Psoas muscle (tissue), 8 donors: ENCODE results near the gene CDKL2. TPM values are rescaled to one million over a fixed set of nuclear protein-coding genes. Genes with fewer than 3 reads are reported as not detected.

Experiments
- ATAC-seq, 4 donors: fragments of 200-7000 bp; cut with Tn5 transposase; one replicate each; pipeline ENCODE4 v1.9.1; 2020; ENCODE audit warnings: moderate library complexity in 3 of 4, mild to moderate bottlenecking in 2 of 4
- DNase-seq, 2 donors: peaks; one replicate each; pipeline ENCODE4 v3.0.0-alpha.2; 2020
- H3K27ac ChIP-seq: fragments of 200-600 bp; one replicate; pipeline ENCODE4 v1.8.0; 2022
- H3K27me3 ChIP-seq, 3 donors: fragments of 200-600 bp in 1 of 3; one replicate each; pipeline versions ENCODE4 v1.6.1 to v1.8.0; 2013 to 2022; ENCODE audit warnings: low read length in 2 of 3, mild to moderate bottlenecking in 2 of 3, moderate library complexity in 1 of 3; ENCODE audit not compliant: insufficient read depth in 3 of 3
- H3K36me3 ChIP-seq, 2 donors: fragments of 200-600 bp in 1 of 2; one replicate each; pipeline versions ENCODE4 v1.6.1 to v1.8.0; 2013 to 2022; ENCODE audit warnings: low read depth in 1 of 2, mild to moderate bottlenecking in 1 of 2, moderate library complexity in 1 of 2; ENCODE audit not compliant: insufficient read depth in 1 of 2
- H3K4me1 ChIP-seq: fragments of 200-600 bp; one replicate; pipeline ENCODE4 v1.8.0; 2022
- H3K4me3 ChIP-seq: fragments of 200-600 bp; one replicate; pipeline ENCODE4 v1.8.0; 2022; ENCODE audit warnings: mild to moderate bottlenecking
- H3K9me3 ChIP-seq: fragments of 200-600 bp; one replicate; pipeline ENCODE4 v1.8.0; 2022
- WGBS, 3 donors: extraction: QIAGEN DNeasy Blood & Tissue Kit; methylation state at CpG; one replicate each; pipeline versions ENCODE4 v1.1.6 to v1.1.7; 2013; 5-methylcytosine and 5-hydroxymethylcytosine counted together
- intact Hi-C, 2 donors: fragments of 100-400 bp; cut with DNase I; formaldehyde crosslinking; loops; one replicate each; pipeline versions ENCODE4 v1.11.0 to v1.14.2; 2022
- polyA plus RNA-seq, 3 donors: library from polyadenylated mRNA; stranded (reverse); fragments of 200-250 nt; gene quantifications; one replicate each; pipeline ENCODE4 v1.2.3, GENCODE V29; 2013
- total RNA-seq, 4 donors: library from RNA; stranded (reverse); fragmentation: NEBNext Ultra II Directional in 2 of 4; extraction: Animal tissue kit (Norgen Biotek cat#: 25700) in 2 of 4; gene quantifications; one replicate each; pipeline versions ENCODE4 v1.2.1 to v1.2.4, GENCODE V29; 2021 to 2023
- TF ChIP-seq, protein P1 (sequence below): fragments of 200-600 bp; IDR thresholded peaks from one replicate; pipeline ENCODE4 v1.8.0; 2022; ENCODE audit warnings: antibody characterized with exemption
- donor health status: healthy with polysubstance abuse.
- donor health status: DM: no; HTN: no; CAD: no; lungs with moderate emphysema.
- donor health status: Bipolar disorder and iron deficiency.
- donor health status: healthy.
- donor health status: DM: yes; HTN: yes; CAD: no.
- donor health status: DM: no; HTN: no; CAD: no.
- donor health status: DM: no; HTN: no; CAD: no.
- donor health status: DM: yes; HTN: yes; CAD: no.

Gene CDKL2
- total and polyA plus RNA-seq, 7 donors: 0.30 to 0.40 TPM; not detected in 5

DNA sequence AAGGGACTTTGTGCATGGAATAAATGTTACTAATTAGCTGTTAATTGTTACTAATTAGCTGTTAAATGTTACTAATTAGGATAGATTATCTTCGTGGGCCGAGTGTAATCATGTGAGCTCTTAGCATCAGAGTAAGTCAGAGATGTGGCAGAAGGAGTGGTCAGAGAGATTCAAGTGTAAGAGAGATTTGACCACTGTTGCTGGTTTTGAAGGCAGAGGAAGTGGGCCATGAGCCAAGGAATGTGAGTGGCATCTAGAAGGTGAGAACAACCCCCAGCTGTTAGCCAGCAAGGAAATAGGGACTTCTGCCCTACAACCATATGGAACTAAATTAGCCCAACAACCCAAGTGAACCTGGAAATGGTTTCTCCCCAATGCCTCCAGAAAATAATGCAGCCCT lies 46.3 kb downstream of the CDKL2 start:
- H3K4me1 ChIP-seq: no peaks in the 10 kb centered on the region
- no peaks in the 10 kb centered on the region for H3K27me3 ChIP-seq
- no peaks in the 10 kb centered on the region for H3K36me3 ChIP-seq
- H3K4me3 ChIP-seq: no peak overlapping the region
- intact Hi-C loops: no loop called here
- DNase-seq: no peak
- no peaks in the 10 kb centered on the region for H3K9me3 ChIP-seq
- no peak overlapping the region for H3K27ac ChIP-seq
- WGBS, 3 donors: 76 to 82% (median 76%) methylated on average over 2 of the region's 2 CpGs
- TF ChIP-seq, protein P1, sequence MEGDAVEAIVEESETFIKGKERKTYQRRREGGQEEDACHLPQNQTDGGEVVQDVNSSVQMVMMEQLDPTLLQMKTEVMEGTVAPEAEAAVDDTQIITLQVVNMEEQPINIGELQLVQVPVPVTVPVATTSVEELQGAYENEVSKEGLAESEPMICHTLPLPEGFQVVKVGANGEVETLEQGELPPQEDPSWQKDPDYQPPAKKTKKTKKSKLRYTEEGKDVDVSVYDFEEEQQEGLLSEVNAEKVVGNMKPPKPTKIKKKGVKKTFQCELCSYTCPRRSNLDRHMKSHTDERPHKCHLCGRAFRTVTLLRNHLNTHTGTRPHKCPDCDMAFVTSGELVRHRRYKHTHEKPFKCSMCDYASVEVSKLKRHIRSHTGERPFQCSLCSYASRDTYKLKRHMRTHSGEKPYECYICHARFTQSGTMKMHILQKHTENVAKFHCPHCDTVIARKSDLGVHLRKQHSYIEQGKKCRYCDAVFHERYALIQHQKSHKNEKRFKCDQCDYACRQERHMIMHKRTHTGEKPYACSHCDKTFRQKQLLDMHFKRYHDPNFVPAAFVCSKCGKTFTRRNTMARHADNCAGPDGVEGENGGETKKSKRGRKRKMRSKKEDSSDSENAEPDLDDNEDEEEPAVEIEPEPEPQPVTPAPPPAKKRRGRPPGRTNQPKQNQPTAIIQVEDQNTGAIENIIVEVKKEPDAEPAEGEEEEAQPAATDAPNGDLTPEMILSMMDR: no peak
- no peak for ATAC-seq

DNA sequence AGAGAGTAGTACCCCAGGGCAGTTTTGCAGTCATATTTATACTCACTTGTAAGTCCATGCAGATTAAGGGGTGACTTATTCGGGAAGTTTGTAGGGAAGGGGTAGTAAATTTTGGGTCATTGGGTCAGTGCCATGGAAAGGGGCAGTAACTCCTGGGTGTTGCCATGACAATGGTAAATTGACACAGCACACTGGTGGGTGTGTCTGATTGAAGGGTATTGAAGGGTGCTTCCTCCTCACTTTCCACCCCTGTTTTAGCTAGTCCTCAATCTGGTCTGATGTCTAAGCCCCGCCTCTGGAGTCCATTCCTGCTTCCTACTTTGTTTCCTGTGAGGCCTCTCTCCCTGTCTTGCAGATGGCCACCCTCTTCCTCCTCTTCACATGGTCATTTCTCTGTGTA lies 62.6 kb downstream of the CDKL2 start:
- ATAC-seq: no peak
- TF ChIP-seq, protein P1: no peak
- H3K27ac ChIP-seq: no peak overlapping the region
- intact Hi-C loops: no loop called here
- 88 to 100% (median 90%) methylated on average over 2 of the region's 2 CpGs for WGBS, 3 donors
- H3K36me3 ChIP-seq: no peaks in the 10 kb centered on the region
- H3K4me1 ChIP-seq: no peaks in the 10 kb centered on the region
- no peak for DNase-seq
- H3K9me3 ChIP-seq: no peaks in the 10 kb centered on the region
- no peak overlapping the region for H3K4me3 ChIP-seq
- H3K27me3 ChIP-seq: no peaks in the 10 kb centered on the region

DNA sequence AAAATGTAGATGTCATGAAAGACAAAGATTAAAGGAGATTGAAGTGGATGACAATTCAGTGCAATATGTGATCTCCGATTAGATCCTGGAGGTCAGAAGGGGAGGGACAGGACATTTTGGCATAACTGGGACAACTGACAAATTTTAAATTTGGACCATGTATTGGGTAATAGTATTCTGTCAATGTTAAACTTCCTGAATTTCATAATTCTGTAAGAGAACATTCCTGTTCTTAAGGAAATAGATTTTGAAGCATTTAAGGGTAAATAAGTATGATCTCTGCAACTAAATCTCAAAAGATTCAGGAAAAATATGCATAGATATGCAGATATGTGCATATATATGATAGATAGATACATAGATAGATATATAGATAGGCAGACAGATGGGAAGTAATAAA lies 63.4 kb downstream of the CDKL2 start:
- Histone ChIP-seq H3K4me3 (no peak overlapping the region), H3K36me3 (no peaks in the 10 kb centered on the region), H3K4me1 (no peaks in the 10 kb centered on the region), H3K27ac (no peak overlapping the region), H3K27me3 (no peaks in the 10 kb centered on the region), H3K9me3 (no peaks in the 10 kb centered on the region)
- ATAC-seq (no peak), DNase-seq (no peak)
- TF ChIP-seq, protein P1: no peak
- intact Hi-C loops: no loop called here
- WGBS, 3 donors: 74 to 90% (median 88%) methylated on average over 1 of the region's 1 CpG

DNA sequence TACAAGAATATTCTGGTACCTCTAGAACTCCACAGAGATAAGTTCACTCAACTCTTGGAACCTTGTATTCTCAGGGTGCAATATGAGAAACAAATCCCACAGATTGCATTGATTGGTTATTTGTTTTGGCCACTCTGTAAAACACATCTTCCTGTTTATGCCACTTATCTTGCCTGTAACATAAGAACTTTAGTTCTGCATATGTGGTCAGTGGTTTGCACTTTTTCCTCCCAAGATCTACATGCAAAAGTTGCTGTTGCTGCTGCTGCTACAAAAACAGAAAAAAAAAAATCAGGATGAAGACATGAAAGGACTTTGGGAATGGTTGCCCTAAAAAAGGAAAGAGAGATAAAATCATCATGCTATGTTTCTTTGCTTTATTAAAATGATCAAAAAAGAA lies 64.8 kb downstream of the CDKL2 start:
- no peak for ATAC-seq
- no peaks in the 10 kb centered on the region for H3K36me3 ChIP-seq
- no peak for DNase-seq
- no peak overlapping the region for H3K4me3 ChIP-seq
- no peaks in the 10 kb centered on the region for H3K4me1 ChIP-seq
- H3K27me3 ChIP-seq: no peaks in the 10 kb centered on the region
- no peaks in the 10 kb centered on the region for H3K9me3 ChIP-seq
- H3K27ac ChIP-seq: no peak overlapping the region
- TF ChIP-seq, protein P1: no peak
- intact Hi-C loops: no loop called here

DNA sequence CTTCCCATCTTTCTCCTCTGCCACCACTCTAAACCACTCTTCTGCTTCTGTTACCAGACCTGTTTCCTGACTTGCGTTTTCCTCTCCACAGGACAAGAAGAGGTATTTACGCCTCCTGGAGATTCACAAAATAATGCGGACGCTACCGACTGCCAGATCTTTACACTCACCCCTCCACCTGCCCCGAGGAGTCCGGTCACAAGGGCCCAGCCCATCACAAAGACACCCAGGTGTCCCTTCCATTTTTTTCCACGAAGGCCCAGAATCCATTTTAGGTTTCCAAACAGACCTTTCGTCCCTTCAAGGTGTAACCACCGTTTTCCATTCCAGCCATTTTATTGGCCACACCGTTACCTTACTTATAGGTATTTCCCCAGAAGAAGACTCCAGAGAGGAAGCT lies 66.3 kb downstream of the CDKL2 start:
- intact Hi-C loops: no loop called here

More for the DNA sequence above, 66.3 kb downstream of the CDKL2 start:
- Histone ChIP-seq H3K9me3 (no peaks in the 10 kb centered on the region), H3K4me1 (no peaks in the 10 kb centered on the region), H3K27me3 (no peaks in the 10 kb centered on the region), H3K27ac (no peak overlapping the region), H3K36me3 (no peaks in the 10 kb centered on the region), H3K4me3 (no peak overlapping the region)
- TF ChIP-seq, protein P1: no peak
- WGBS, 3 donors: 78 to 87% (median 82%) methylated on average over 11 of the region's 11 CpGs
- DNase-seq (no peak), ATAC-seq (no peak)
